Kidney capillary endothelial cell (primary cell): ENCODE results near the gene SEPTIN5.

Experiments
- DNase-seq: peaks from one replicate; pipeline ENCODE4 v3.0.0-alpha.2; 2018; ENCODE audit warnings: low spot score

The SEPTIN5 gene

GRCh38 chr22:19760951-19761724 lies 46.8 kb downstream of the SEPTIN5 start:
- no peak for DNase-seq

- no peak for DNase-seq
Measured at GRCh38 chr22:19761725-19762567, 47.6 kb downstream of the SEPTIN5 start.

DNA sequence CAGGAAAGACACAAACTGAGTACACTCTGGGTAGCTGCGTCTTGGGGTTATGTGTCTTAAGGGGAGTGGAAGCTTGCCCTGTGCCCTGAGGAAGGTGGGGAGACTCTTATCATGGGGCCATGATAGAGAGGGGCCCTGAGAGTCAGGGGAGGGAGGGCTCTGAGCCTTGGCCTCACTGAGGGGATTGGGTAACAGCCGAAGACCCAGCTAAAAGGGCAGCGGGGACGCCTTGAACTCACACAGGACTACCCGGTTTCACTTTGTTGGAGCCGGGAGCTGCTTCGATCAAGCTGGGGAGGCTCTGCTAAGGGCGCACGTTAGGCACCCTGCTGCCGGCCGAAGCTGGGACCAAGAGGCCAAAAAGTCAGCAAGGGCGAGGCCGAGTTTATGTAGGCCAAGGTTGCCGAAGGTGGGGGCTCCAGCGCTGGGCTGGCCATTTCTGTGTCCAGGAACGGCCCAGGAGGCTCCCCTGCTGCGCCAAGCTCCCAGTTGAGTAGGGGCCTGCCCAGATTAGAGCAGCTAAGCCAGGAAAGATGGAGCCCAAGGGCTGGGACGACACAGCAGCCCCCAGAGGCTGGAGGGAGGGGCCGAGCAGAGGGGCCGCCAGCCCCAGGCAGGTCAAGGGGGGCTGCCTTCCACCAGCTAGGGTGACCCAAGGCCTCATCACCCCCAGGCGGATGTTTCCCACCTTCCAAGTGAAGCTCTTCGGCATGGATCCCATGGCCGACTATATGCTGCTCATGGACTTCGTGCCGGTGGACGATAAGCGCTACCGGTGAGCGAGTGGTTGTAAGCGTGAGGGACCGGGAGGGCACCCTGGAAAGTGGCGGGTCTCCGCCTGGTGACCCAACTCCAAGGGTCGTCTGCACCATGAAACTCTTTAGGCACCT lies 48.5 kb downstream of the SEPTIN5 start:
- no peak for DNase-seq

GRCh38 chr22:19763458-19764298 lies 49.4 kb downstream of the SEPTIN5 start:
- no peak for DNase-seq

DNA sequence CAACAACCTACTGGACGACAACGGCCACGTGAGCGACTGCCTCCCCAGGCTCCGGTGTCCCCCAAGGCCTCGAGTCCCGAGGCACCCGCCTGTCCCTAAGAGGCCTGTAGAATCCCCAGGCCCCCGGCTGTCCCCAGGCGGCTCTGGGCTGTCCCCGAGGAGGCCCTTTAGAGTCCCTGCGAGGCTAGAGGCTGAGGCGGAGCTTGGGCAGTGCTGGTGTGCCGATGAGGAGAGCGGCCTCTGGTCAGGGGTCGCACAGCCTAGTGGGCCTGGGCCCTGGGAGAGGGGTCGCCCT lies 49.9 kb downstream of the SEPTIN5 start:
- DNase-seq, result no peak

DNA sequence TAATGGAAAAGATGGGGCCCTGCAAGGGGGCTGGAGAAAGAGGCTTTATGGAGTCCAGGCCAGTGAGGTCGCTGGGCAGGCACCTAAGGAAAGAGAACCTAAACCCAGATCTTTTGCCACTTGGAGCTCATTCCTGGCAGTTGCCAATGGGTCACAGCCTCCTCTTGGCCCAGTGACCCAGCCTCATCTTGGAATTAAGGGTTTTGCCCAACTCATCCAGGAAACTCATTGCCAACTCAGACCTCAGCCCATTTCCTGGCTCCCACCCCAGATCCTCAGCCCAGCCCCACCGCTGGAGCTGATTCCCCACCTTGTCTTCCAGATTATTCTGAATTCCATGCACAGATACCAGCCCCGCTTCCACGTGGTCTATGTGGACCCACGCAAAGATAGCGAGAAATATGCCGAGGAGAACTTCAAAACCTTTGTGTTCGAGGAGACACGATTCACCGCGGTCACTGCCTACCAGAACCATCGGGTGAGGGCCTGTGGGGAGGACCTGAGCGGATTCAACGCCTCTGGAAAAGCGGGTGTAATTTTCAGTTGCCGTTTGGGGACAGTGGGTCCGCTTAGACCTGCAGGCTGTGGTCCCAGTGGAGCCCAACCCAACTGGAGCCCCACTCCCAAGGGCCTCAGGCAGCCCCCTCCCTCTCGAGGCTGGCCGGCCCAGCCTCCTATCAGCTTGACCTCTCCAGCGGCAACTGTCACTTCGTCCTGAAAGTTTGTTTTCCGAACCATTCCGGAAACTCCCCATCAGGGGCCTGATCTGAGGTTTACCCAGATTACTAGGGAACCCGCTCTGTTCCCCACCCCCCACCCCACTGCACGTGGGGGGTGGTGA lies 50.6 kb downstream of the SEPTIN5 start:
- DNase-seq, result no peak

- no peak for DNase-seq
Measured at GRCh38 chr22:19765477-19766239, 51.4 kb downstream of the SEPTIN5 start.

DNA sequence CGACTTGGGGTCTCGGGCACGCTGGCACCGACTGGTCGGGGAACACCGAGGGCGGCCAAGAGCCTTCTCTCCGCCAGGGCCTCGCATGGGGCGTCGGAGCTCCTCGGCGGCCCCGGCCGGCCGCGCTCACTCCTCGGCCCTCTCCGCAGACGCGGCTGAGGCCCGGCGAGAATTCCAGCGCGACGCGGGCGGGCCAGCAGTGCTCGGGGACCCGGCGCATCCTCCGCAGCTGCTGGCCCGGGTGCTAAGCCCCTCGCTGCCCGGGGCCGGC lies 51.9 kb downstream of the SEPTIN5 start:
- DNase-seq, result no peak

- peak; percentile 69 for DNase-seq
Measured at GRCh38 chr22:19766511-19767426, 52.5 kb downstream of the SEPTIN5 start.

DNA sequence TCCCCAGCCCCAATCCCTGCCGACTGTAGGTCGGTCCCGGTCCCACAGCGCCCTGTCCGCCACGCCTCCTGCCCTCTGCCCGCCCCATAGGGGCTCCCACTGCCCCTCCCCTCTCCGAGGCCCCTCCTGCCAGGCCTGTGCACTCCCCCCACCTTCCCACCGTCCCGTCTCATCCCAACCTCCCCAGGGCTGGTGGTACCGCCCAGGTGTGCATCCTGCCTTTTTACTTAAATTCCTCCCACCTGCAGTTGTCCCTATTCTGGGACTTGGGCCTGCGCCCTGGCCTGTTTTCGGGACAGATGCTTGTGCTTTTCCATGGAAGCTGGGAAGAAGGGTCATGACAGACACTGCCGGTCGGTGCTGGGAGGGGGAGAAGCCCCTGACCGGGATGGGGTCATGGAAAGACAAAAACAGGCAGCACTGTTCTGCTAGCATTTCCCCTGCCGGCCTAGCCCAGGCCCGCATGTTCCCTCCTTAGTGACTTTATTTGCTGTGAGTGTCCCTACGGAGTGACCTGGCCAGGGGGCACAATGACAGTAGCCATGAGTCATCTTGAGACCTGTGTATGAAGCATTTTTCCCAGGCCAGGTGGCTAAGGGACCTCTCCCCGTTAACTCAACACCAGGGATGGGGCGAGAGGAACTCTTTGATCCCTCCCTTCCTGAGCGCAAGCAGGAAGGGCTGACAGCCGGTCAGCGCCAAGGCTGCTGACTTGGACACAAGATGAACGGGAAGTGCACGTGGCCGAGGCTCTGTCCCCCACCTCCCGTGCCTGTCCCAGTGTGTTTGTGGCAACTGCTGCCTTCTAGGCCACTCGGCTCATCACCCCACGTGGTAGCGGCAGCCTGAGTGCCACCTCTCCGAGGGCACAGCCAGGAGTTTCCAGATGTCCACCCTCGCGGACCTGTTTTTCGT lies 53.4 kb downstream of the SEPTIN5 start:
- peak; percentile 33 for DNase-seq

- no peak for DNase-seq
Measured at GRCh38 chr22:19769393-19769715, 55.1 kb downstream of the SEPTIN5 start.

- DNase-seq, result no peak
Measured at GRCh38 chr22:19770349-19771220, 56.3 kb downstream of the SEPTIN5 start.

GRCh38 chr22:19772422-19772672 lies 58.0 kb downstream of the SEPTIN5 start:
- no peak for DNase-seq
